SHP77 treated with DMSO at 0.1 percent for 48 hours (cell line): ENCODE measurements around the gene TNPO2.

ENCODE experiments used
- DNase-seq: peaks from one replicate; lab custom pipeline; 2025; lab: John Stamatoyannopoulos, UW

TNPO2 gene

GRCh38 chr19:12723641-12724426 is at the start of gene TNPO2:
TSS of gene TNPO2 (minus strand) at chr19:12723932. CDS start at chr19:12720977, 2,955 bp downstream.
- peak; percentile 54 for DNase-seq

GRCh38 chr19:12772323-12772722 is 48.6 kb upstream of the TNPO2 start:
- DNase-seq, result no peak

GRCh38 chr19:12770922-12771321 is 47.2 kb upstream of the TNPO2 start:
- DNase-seq, result no peak

GRCh38 chr19:12769689-12770088 is 46.0 kb upstream of the TNPO2 start:
- DNase-seq, result peak; percentile 88

- DNase-seq, result no peak
These were observed 43.9 kb upstream of the TNPO2 start for GRCh38 chr19:12767666-12768065.

- no peak for DNase-seq
These were observed 43.4 kb upstream of the TNPO2 start for GRCh38 chr19:12767150-12767549.

- peak; percentile 78 for DNase-seq
These were observed 42.4 kb upstream of the TNPO2 start for GRCh38 chr19:12766051-12766521.

- DNase-seq, result no peak
These were observed 41.0 kb upstream of the TNPO2 start for GRCh38 chr19:12764698-12765097.

- DNase-seq, result no peak
These were observed 39.4 kb upstream of the TNPO2 start for GRCh38 chr19:12763100-12763499.

GRCh38 chr19:12759686-12760085 is 36.0 kb upstream of the TNPO2 start:
- DNase-seq, result no peak

GRCh38 chr19:12757544-12758274 is 34.0 kb upstream of the TNPO2 start:
- DNase-seq, result peak; percentile 73

- DNase-seq, result no peak
These were observed 32.6 kb upstream of the TNPO2 start for GRCh38 chr19:12756150-12756883.

- DNase-seq, result no peak
These were observed 30.9 kb upstream of the TNPO2 start for GRCh38 chr19:12754465-12755196.

GRCh38 chr19:12752056-12752781 is 28.5 kb upstream of the TNPO2 start:
- no peak for DNase-seq

- DNase-seq, result no peak
These were observed 27.9 kb upstream of the TNPO2 start, which contains the start of gene BEST2 for GRCh38 chr19:12751635-12752034. TSS of gene BEST2 (plus strand) at chr19:12751791. CDS start at chr19:12752593, 802 bp downstream.

GRCh38 chr19:12750851-12751250 is 27.1 kb upstream of the TNPO2 start:
- no peak for DNase-seq

GRCh38 chr19:12749938-12750521 is 26.3 kb upstream of the TNPO2 start:
- no peak for DNase-seq

- DNase-seq, result no peak
These were observed 24.8 kb upstream of the TNPO2 start for GRCh38 chr19:12748489-12748888.

- DNase-seq, result no peak
These were observed 21.6 kb upstream of the TNPO2 start for GRCh38 chr19:12745166-12745897.

- DNase-seq, result no peak
These were observed 14.2 kb upstream of the TNPO2 start for GRCh38 chr19:12737835-12738351.
